GM19463 (cell line): ENCODE results near the gene DEGS1.
A peak's percentile ranks its signal among the peaks of the same experiment; 100 is the strongest.

Experiments used
- ATAC-seq: cut with Tn5 transposase; IDR thresholded peaks from one replicate; pipeline ENCODE4 v1.9.1; 2021; ENCODE audit warnings: mild to moderate bottlenecking, moderate library complexity; ENCODE audit not compliant: unreplicated experiment

DEGS1 gene

DNA sequence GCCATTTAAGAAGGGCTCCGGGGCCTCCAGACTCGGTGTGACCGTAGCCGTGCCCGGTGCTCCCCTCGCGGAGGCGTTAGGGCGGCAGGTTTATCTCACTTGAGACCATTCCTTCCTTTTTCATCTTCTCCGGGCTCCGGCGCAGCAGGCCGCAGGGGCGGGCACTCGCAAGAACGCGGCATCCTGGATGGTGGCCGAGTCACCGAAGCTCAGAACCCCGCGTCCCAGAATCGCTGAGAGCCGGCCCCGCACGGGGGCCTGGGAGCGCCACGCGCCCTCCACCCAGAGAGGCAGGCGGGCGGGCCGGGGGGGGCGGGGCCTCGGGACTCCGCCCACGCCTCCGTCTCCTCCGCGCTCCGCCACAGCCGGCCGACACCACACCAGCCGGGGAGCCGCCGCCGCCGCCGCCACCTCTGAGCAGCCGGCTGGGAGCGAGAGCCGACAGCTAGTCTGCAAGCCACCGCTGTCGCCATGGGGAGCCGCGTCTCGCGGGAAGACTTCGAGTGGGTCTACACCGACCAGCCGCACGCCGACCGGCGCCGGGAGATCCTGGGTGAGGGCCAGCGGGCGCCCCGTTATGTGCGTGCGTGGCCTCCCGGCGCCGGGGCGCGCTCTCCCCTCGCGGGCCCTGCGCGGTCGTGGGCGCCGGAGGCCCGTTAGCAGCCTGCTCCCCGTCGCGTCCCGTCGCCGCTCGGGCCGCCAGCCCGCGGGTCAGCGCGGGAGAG lies at the start of gene DEGS1:
TSS of gene DEGS1 (plus strand) at position 375 of the 725 bp plus-strand sequence. CDS start at position 472, 97 bp downstream.
- peak; percentile 68 for ATAC-seq

DNA sequence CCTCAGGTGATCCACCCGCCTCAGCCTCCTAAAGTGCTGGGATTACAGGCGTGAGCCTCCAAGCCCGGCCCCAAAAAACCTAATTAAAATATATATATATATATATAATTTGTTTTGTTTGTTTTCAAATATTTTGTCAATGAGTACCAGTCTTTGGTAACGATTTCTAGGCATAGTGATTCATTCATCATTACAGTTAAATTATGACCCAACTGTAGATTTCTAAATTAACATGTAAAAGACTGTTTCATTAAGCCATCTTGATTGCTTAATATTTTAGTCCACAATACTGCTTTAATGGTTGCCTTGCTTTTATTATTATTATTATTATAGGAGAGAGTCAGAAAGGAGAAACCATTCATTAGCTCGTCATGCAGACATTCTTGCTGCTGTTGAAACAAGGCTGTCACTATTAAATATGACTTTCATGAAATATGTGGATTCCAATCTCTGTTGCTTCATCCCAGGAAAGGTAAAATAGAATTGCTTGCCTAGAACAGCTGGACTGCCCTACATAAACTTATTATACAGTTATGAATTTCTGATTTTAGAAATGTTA lies 49.2 kb upstream of the DEGS1 start:
- ATAC-seq, result no peak

DNA sequence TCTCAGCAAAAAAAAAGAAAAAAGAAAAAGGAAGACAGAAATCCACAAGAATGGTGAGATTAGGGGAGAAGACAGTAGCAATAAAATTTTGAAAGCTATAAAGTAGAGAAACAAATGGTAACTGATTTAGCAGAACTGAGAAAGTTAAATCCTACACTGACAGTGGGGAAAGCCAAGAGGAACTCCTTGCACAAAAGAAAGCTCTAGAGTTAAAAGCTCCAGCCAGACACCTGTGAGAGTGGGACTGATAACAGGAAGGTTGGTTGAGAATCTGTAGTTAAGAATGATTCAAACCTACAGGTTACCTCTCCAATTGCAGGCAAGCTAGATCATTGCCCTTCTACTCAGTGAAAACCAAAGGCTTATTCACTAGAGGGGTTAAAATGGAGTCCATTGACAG lies 45.5 kb upstream of the DEGS1 start:
- no peak for ATAC-seq

GRCh38 chr1:224138198-224138597 lies 44.8 kb upstream of the DEGS1 start:
- no peak for ATAC-seq

DNA sequence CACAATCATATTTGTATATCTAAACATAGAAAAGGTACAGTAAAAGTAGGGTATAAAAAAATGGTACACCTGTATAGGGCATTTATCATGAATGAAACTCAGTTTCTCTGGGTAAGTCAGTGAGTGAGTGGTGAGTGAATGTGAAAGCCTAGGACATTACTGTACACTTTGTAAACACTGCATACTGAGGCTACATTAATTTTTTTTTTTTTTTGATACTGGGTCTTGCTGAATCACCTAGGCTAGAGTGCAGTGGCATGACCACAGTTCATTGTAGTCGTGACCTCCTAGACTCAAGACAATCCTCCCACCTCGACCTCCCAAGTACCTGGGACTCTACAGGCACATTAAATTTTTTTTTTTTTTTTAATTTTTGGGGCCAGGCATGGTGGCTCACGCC lies 41.3 kb upstream of the DEGS1 start:
- ATAC-seq, result no peak

DNA sequence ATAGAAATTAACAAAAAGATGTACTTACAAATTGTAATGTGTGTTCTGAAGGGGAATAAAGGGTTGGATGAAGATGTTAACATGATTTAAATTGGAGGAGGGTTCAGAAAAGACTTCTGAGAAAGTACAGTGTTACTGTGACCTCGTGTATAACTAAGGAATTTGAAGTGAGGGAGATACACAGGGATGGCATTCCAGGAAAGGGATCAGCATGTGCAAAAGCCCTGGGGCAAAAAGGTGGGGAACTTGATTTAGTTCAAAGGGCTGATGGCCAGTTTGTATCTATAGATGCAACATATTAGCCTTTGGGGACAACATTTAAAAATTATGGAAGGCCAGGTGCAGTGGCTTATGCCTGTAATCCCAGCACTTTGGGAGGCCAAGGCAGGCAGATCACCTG lies 33.3 kb upstream of the DEGS1 start:
- ATAC-seq, result no peak

- ATAC-seq, result no peak
Measured at GRCh38 chr1:224151117-224151516, 31.9 kb upstream of the DEGS1 start.

DNA sequence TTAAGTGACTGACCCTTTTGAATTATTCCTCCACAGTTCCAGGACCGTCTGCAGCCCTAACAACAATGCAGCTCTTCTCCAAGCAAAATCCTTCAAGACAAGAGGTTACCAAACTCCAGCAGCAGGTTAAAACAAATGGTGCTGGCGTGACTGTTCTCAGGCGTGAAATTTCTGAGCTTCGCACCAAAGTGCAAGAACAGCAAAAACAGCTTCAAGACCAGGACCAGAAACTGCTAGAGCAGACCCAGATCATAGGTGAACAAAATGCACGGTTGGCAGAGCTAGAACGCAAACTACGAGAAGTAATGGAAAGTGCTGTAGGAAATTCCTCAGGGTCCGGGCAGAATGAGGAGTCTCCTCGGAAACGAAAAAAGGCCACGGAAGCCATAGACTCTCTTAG lies 25.7 kb upstream of the DEGS1 start:
- no peak for ATAC-seq

DNA sequence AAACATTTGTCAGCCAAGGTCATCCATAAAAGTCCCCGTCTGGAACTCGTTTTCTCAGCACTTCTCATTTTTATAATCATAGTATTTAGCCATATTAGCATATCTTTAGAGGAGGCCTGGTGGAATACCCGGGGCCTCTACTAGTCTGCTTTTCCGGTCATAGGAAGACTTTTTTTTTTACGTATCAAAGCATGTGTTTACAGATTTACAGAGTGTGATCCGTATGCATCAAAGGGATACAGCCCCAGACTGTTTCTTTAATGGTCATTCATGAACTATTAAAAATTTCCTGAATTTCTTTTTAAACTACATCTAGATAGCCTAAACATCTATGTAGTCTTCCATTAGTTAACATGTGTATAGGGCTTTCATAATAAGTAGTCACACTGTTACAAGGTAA lies 23.5 kb upstream of the DEGS1 start:
- no peak for ATAC-seq

DNA sequence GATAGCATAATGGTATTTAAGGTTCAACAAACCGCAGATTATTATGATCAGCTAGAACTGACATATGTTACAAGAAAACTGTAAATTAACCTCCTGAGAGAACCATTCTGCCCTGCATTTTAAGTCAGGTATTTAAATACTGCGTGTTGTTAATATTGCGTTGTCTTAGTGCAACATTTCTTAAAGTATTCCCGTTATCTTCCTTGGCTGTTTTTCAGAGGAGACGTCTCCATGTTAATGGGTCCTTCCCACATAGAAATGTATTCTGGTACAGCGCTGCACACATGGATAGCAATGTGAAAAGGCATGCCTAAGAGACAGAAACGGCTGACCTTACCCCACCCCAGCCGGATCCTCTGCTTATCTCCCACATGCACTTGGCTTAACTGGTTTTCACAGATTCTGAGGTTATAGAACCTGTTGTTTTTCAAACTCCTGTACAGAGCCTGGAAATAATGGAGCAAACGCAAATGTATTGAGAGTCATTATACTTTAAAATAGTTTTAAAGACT lies 22.8 kb upstream of the DEGS1 start:
- no peak for ATAC-seq

DNA sequence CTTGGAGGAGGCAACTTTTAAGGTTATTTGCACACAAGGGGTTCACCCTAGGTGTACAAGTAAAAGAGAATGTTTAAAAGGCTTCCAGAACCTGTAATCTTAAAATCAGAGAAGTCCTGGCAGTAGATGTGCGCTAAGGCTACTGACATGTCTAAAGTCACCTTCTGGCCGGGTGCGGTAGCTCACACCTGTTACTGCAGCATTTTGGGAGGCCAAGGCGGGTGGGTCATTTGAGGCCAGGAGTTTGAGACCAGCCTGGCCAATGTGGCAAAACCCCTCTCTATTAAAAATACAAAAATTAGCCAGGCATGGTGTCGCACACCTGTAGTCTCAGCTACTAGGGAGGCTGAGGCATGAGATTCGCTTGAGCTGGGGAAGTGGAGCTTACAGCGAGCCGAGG lies 20.3 kb upstream of the DEGS1 start:
- no peak for ATAC-seq

GRCh38 chr1:224163311-224163710 lies 19.7 kb upstream of the DEGS1 start:
- no peak for ATAC-seq

DNA sequence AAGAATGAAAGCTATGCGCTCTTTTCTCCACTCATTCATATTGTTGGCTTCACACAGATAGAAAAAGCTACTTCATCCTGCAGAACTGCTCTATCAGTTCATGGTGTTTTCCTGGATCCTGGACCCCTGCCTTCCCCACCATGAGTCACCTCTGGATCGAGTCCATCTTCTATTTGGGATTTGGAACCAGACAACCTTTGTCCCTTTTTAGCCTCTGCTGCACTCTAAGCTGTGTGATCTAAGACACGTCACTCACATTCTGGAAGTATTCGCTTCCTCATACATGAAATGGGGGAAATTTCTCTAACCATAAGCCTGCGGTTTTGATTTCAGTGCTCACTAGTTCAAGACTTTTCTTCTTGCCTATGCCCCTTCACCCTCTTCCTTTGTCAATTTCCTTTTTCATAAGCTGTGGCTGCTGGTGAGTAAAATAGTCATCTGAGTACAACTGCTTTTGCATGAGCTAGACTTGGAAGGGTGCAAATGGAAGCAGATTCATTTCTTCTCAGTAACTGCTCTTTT lies 14.1 kb upstream of the DEGS1 start:
- ATAC-seq, result peak; percentile 96

DNA sequence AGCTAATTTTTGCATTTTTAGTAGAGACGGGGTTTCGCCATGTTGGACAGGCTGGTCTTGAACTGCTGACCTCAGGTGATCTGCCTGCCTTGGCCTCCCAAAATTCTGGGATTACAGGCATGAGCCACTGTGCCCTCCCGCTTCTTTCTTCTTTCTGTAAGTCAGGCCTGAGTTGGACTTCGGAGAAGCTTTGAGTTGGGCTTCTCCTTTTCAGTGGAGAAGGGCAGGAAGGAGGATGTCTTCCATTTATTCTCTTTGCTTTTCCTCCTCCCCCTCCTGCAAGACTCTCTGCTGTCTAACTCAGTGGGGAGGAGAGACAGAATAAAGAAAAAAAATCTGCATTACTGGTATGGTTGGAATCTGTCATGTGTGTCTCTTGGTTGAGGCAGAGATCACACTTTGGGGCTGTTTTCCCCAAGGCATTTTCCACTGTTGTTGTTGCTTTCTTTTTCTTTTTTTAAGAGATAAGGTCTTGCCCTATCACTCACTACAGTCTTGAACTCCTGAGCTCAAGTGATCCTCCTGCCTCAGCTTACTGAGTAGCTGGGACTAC lies 13.2 kb upstream of the DEGS1 start:
- no peak for ATAC-seq

- ATAC-seq, result no peak
Measured at GRCh38 chr1:224170343-224170742, 12.7 kb upstream of the DEGS1 start.

- ATAC-seq, result no peak
Measured at GRCh38 chr1:224170748-224171478, 12.1 kb upstream of the DEGS1 start.

- ATAC-seq, result no peak
Measured at GRCh38 chr1:224172229-224172628, 10.8 kb upstream of the DEGS1 start.

- no peak for ATAC-seq
Measured at GRCh38 chr1:224173523-224173922, 9.5 kb upstream of the DEGS1 start.

GRCh38 chr1:224175617-224176016 lies 7.4 kb upstream of the DEGS1 start:
- ATAC-seq, result no peak

GRCh38 chr1:224177356-224177999 lies 5.6 kb upstream of the DEGS1 start:
- ATAC-seq, result no peak

DNA sequence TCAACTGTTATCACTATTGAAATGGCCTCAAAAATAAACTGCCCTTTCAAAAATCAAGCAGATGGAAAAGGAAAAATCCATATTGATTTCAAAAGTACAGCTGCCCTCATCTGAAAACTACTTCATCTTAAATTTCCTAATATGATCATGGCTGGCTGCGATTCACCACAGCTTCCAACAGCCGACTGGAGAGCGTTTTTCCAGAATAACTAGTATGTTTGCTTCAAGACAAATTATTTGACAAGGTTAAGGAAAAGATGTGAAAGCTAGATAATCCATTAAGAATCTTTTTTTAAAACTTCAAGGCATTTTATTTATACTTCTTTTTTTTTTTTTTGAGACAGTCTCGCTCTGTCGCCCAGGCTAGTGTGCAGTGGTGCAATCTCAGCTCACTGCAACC lies 4.1 kb upstream of the DEGS1 start:
- ATAC-seq, result no peak
